ENCODE results near the gene CYP2A7. TPM values are rescaled to one million over a fixed set of nuclear protein-coding genes. Genes with fewer than 3 reads are reported as not detected.
"Not testable (repeated sequence)": the region's sequence is repeated elsewhere in the genome, so short reads cannot be mapped to it uniquely, and the experiment has no call there.

Gene CYP2A7
- polyA plus RNA-seq, 1 donor from 2014 or later = not detected

GRCh38 chr19:40867701-40868100 lies 14.3 kb downstream of the CYP2A7 start:
- Histone ChIP-seq H3K4me3 (ENCODE audit: low read length) (no peak overlapping the region), H3K4me2 (ENCODE audit: low read length) (no peak overlapping the region), H3K27ac (ENCODE audit: low read length) (no peak overlapping the region), H3K9me2 (ENCODE audit: insufficient read depth, low read length) (no peaks in the 10 kb centered on the region), H3K27me3 (ENCODE audit: insufficient read depth, low read depth, low read length) (no peaks in the 10 kb centered on the region), H3K9ac (ENCODE audit: low read length) (no peak overlapping the region), H3K79me2 (replicated peaks; ENCODE audit: insufficient read depth, low read length) (no peaks in the 10 kb centered on the region), H2AFZ (ENCODE audit: low read depth, low read length) (no peak overlapping the region), H3K36me3 (ENCODE audit: insufficient read depth, low read length) (no peaks in the 10 kb centered on the region), H4K20me1 (ENCODE audit: insufficient read depth) (no peaks in the 10 kb centered on the region), H3K9me3 (ENCODE audit: low read length) (no peaks in the 10 kb centered on the region), H3F3A (ENCODE audit: insufficient read depth, low read length, poor library complexity, severe bottlenecking) (no peaks in the 10 kb centered on the region)
- TF ChIP-seq RAD21 (conservative IDR thresholded peaks at IDR 0.05) (no peak), EP300 (conservative IDR thresholded peaks at IDR 0.05; ENCODE audit: poor library complexity, severe bottlenecking) (no peak), SMC3 (conservative IDR thresholded peaks at IDR 0.05; ENCODE audit: poor library complexity) (no peak), MXI1 (conservative IDR thresholded peaks at IDR 0.05; ENCODE audit: poor library complexity, severe bottlenecking) (no peak)

DNA sequence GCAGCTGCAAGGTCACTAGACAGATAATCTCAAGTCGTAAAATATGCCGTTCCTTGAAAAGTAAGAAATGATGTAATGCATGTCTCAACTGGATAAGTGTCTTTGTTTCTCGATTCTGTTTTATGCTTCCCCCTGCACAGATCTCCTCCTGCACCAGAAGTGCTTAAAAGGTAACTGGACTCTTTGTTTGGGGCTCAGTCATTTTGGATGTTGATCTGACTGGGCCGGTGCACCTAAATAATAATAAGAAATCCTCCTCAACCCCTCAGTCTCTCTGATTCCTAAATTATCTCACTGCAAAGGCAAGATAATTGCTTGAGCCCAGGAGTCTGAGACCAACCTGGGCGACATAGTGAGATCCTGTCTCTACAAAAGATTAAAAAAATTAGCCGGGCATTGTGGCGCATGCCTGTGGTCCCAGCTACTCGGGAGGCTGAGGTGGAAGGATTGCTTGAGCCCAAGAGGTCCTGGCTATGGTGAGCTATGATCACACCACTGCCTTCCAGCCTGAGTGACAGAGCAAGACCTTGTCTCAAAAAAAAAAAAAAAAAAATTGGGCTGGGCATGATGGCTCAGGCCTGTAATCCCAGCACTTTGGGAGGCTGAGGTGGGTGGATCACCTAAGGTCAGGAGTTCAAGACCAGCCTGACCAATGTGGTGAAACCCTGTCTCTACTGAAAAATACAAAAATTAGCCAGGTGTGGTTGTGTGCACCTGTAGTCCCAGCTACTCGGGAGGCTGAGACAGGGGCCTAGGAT lies 17.1 kb downstream of the CYP2A7 start:
- H3K4me2 ChIP-seq (ENCODE audit: low read length); H3K27me3 ChIP-seq (ENCODE audit: insufficient read depth, low read depth, low read length); H2AFZ ChIP-seq (ENCODE audit: low read depth, low read length); H3K4me3 ChIP-seq (ENCODE audit: low read length); H3K9me3 ChIP-seq (ENCODE audit: low read length); H3K27ac ChIP-seq (ENCODE audit: low read length); H3F3A ChIP-seq (ENCODE audit: insufficient read depth, low read length, poor library complexity, severe bottlenecking); H4K20me1 ChIP-seq (ENCODE audit: insufficient read depth); H3K9ac ChIP-seq (ENCODE audit: low read length); H3K36me3 ChIP-seq (ENCODE audit: insufficient read depth, low read length); H3K79me2 ChIP-seq (replicated peaks; ENCODE audit: insufficient read depth, low read length); H3K9me2 ChIP-seq (ENCODE audit: insufficient read depth, low read length): not testable (repeated sequence)

GRCh38 chr19:40862785-40863184 lies 19.2 kb downstream of the CYP2A7 start:
- no peaks in the 10 kb centered on the region for H4K20me1 ChIP-seq (ENCODE audit: insufficient read depth)
- no peaks in the 10 kb centered on the region for H3K9me2 ChIP-seq (ENCODE audit: insufficient read depth, low read length)
- no peak overlapping the region for H3K9ac ChIP-seq (ENCODE audit: low read length)
- no peaks in the 10 kb centered on the region for H3K27me3 ChIP-seq (ENCODE audit: insufficient read depth, low read depth, low read length)
- H3K4me3 ChIP-seq (ENCODE audit: low read length) = no peak overlapping the region
- no peaks in the 10 kb centered on the region for H3K79me2 ChIP-seq (replicated peaks; ENCODE audit: insufficient read depth, low read length)
- H3K27ac ChIP-seq (ENCODE audit: low read length) = no peak overlapping the region
- no peak overlapping the region for H2AFZ ChIP-seq (ENCODE audit: low read depth, low read length)
- H3K4me2 ChIP-seq (ENCODE audit: low read length) = no peak overlapping the region
- no peaks in the 10 kb centered on the region for H3F3A ChIP-seq (ENCODE audit: insufficient read depth, low read length, poor library complexity, severe bottlenecking)
- H3K36me3 ChIP-seq (ENCODE audit: insufficient read depth, low read length) = no peaks in the 10 kb centered on the region
- TF ChIP-seq, protein P1, sequence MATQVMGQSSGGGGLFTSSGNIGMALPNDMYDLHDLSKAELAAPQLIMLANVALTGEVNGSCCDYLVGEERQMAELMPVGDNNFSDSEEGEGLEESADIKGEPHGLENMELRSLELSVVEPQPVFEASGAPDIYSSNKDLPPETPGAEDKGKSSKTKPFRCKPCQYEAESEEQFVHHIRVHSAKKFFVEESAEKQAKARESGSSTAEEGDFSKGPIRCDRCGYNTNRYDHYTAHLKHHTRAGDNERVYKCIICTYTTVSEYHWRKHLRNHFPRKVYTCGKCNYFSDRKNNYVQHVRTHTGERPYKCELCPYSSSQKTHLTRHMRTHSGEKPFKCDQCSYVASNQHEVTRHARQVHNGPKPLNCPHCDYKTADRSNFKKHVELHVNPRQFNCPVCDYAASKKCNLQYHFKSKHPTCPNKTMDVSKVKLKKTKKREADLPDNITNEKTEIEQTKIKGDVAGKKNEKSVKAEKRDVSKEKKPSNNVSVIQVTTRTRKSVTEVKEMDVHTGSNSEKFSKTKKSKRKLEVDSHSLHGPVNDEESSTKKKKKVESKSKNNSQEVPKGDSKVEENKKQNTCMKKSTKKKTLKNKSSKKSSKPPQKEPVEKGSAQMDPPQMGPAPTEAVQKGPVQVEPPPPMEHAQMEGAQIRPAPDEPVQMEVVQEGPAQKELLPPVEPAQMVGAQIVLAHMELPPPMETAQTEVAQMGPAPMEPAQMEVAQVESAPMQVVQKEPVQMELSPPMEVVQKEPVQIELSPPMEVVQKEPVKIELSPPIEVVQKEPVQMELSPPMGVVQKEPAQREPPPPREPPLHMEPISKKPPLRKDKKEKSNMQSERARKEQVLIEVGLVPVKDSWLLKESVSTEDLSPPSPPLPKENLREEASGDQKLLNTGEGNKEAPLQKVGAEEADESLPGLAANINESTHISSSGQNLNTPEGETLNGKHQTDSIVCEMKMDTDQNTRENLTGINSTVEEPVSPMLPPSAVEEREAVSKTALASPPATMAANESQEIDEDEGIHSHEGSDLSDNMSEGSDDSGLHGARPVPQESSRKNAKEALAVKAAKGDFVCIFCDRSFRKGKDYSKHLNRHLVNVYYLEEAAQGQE (IDR thresholded peaks at IDR 0.05; ENCODE audit: borderline replicate concordance) = no peak
- TF ChIP-seq EP300 (conservative IDR thresholded peaks at IDR 0.05; ENCODE audit: poor library complexity, severe bottlenecking) (no peak), SMC3 (conservative IDR thresholded peaks at IDR 0.05; ENCODE audit: poor library complexity) (no peak), EZH2 (IDR thresholded peaks at IDR 0.05; ENCODE audit: borderline replicate concordance, insufficient read depth, low read length, poor library complexity, severe bottlenecking) (no peak), CTCF (IDR thresholded peaks at IDR 0.05; ENCODE audit: poor library complexity, severe bottlenecking) (no peak), RAD21 (conservative IDR thresholded peaks at IDR 0.05) (no peak), MXI1 (conservative IDR thresholded peaks at IDR 0.05; ENCODE audit: poor library complexity, severe bottlenecking) (no peak), POLR2AphosphoS5 (IDR thresholded peaks at IDR 0.05) (no peak), TAF1 (IDR thresholded peaks at IDR 0.05; ENCODE audit: low read depth) (no peak)
- no peaks in the 10 kb centered on the region for H3K9me3 ChIP-seq (ENCODE audit: low read length)

Measured in neural cell (in vitro differentiated cells).